ENCODE measurements around the gene CD48.

DNA sequence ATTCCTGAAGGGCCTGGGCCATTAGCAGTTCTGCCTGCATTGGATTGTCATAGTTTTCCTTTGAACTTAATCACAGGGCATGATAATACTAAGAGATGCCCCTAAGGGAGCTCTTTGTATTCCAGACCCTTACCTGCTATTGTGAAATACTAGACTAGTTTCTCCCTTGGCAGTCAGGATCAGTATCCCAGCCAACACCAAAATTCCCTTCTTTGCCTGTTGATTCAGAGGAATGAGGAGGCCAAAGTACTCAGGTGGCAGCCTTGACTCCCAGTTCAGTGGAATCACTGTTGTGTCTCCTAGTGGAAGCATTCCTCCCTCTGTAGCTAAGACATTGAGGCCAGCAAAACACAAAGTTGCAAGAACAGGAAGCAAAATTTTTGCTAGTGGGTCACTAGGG is 48.1 kb upstream of the CD48 start:
- TF ChIP-seq POLR2A (IDR thresholded peaks at IDR 0.05) (no peak), EP300 (IDR thresholded peaks at IDR 0.05) (no peak)
- TF ChIP-seq, protein P1, sequence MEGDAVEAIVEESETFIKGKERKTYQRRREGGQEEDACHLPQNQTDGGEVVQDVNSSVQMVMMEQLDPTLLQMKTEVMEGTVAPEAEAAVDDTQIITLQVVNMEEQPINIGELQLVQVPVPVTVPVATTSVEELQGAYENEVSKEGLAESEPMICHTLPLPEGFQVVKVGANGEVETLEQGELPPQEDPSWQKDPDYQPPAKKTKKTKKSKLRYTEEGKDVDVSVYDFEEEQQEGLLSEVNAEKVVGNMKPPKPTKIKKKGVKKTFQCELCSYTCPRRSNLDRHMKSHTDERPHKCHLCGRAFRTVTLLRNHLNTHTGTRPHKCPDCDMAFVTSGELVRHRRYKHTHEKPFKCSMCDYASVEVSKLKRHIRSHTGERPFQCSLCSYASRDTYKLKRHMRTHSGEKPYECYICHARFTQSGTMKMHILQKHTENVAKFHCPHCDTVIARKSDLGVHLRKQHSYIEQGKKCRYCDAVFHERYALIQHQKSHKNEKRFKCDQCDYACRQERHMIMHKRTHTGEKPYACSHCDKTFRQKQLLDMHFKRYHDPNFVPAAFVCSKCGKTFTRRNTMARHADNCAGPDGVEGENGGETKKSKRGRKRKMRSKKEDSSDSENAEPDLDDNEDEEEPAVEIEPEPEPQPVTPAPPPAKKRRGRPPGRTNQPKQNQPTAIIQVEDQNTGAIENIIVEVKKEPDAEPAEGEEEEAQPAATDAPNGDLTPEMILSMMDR (IDR thresholded peaks at IDR 0.05) = no peak
